Stomach (tissue), 4 donors: ENCODE data around the gene TAS1R1.

Experiments used
- CTCF ChIP-seq, 7 experiments: fragments of 450-650 bp in 4 of 7; fragments of 200-600 bp in 3 of 7; sonication (generic) in 3 of 7; IDR thresholded peaks; one replicate each; pipeline ENCODE4 v1.5.1; 2016 to 2019; ENCODE audit warnings: antibody characterized with exemption in 7 of 7, control low read depth in 2 of 7, mild to moderate bottlenecking in 1 of 7
- POLR2AphosphoS5 ChIP-seq, 3 donors: sonication (generic); formaldehyde crosslinking; IDR thresholded peaks; one replicate each; pipeline ENCODE4 v1.6.1; 2016; ENCODE audit warnings: antibody characterized with exemption in 3 of 3

- TF ChIP-seq CTCF (IDR thresholded peaks at IDR 0.05): no peak
- TF ChIP-seq POLR2AphosphoS5 (IDR thresholded peaks at IDR 0.05): no peak
Measured at GRCh38 chr1:6511561-6512244, 43.4 kb upstream of the TAS1R1 start.
